ENCODE results near the gene C12orf57. TPM values are rescaled to one million over a fixed set of nuclear protein-coding genes. Genes with fewer than 3 reads are reported as not detected.

C12orf57 gene
- total and polyA plus RNA-seq, 2 experiments from 2014 or later: 217 to 219 TPM

- Histone ChIP-seq H3K4me3 (no peak overlapping the region), H3K4me1 (ENCODE audit: insufficient read depth) (peaks cover 3% of the 10 kb centered on the region), H3K36me3 (replicated peaks; ENCODE audit: insufficient read depth, low read depth) (no peaks in the 10 kb centered on the region), H3K27me3 (no peaks in the 10 kb centered on the region), H3K9me3 (ENCODE audit: low read depth) (no peaks in the 10 kb centered on the region), H3K9me2 (replicated peaks; ENCODE audit: insufficient read depth) (no peaks in the 10 kb centered on the region), H2AFZ (no peak overlapping the region), H4K20me1 (ENCODE audit: insufficient read depth, poor library complexity, severe bottlenecking) (no peaks in the 10 kb centered on the region), H3K27ac (peak overlapping the region; percentile 71), H3K4me2 (no peak overlapping the region), H3K79me2 (no peaks in the 10 kb centered on the region)
- TF ChIP-seq EZH2phosphoT487 (IDR thresholded peaks at IDR 0.05; ENCODE audit: low read depth, severe bottlenecking, unreplicated experiment) (no peak), EZH2 (IDR thresholded peaks at IDR 0.05; ENCODE audit: borderline replicate concordance) (no peak)
- TF ChIP-seq, protein P1, sequence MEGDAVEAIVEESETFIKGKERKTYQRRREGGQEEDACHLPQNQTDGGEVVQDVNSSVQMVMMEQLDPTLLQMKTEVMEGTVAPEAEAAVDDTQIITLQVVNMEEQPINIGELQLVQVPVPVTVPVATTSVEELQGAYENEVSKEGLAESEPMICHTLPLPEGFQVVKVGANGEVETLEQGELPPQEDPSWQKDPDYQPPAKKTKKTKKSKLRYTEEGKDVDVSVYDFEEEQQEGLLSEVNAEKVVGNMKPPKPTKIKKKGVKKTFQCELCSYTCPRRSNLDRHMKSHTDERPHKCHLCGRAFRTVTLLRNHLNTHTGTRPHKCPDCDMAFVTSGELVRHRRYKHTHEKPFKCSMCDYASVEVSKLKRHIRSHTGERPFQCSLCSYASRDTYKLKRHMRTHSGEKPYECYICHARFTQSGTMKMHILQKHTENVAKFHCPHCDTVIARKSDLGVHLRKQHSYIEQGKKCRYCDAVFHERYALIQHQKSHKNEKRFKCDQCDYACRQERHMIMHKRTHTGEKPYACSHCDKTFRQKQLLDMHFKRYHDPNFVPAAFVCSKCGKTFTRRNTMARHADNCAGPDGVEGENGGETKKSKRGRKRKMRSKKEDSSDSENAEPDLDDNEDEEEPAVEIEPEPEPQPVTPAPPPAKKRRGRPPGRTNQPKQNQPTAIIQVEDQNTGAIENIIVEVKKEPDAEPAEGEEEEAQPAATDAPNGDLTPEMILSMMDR (IDR thresholded peaks at IDR 0.05; ENCODE audit: poor library complexity): no peak
- 95% methylated on average over 21 of the region's 21 CpGs for WGBS (ENCODE audit: low lambda C conversion rate, missing lambda C conversion rate)
- no peak for DNase-seq (ENCODE audit: low spot score)
These were observed 10.7 kb downstream of the C12orf57 start for GRCh38 chr12:6954316-6955107.

DNA sequence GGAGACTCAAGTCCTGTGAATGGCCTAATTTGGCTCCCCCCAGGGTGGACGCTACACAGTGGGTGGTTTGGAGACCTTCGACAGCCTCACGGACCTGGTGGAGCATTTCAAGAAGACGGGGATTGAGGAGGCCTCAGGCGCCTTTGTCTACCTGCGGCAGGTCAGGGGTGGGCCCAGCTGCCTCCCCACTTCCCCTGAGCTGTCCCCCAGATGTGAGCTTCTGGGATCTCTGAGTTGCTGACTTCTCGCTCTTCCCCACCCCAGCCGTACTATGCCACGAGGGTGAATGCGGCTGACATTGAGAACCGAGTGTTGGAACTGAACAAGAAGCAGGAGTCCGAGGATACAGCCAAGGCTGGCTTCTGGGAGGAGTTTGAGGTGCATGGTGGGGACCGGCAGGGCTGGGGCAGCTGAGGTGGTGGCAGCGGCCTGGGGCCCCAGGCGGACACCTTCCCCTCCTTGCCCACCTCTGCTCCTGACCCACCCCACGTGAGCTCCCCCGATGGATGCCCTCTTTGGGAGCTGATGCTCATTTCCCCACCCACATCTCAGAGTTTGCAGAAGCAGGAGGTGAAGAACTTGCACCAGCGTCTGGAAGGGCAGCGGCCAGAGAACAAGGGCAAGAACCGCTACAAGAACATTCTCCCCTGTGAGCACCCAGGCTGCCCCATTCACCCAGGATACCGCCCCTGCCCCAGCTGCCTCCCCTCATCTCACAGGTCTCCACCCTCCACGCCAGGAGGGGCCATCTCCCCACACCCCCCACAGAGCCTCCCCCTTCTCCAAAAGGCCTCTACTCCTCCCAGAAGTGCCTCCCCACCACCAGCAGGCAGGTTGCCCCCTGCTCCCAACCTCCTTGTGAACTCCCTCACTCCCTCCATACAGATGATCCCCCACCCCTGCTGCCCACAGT, 11.5 kb downstream of the C12orf57 start:
- H3K36me3 ChIP-seq (replicated peaks; ENCODE audit: insufficient read depth, low read depth): no peaks in the 10 kb centered on the region
- H3K4me3 ChIP-seq: no peak overlapping the region
- 96% methylated on average over 20 of the region's 22 CpGs for WGBS (ENCODE audit: low lambda C conversion rate, missing lambda C conversion rate)
- H3K79me2 ChIP-seq: no peaks in the 10 kb centered on the region
- H3K4me1 ChIP-seq (ENCODE audit: insufficient read depth): peaks cover 3% of the 10 kb centered on the region
- no peak for DNase-seq (ENCODE audit: low spot score)
- no peaks in the 10 kb centered on the region for H3K9me3 ChIP-seq (ENCODE audit: low read depth)
- no peak overlapping the region for H3K4me2 ChIP-seq
- H4K20me1 ChIP-seq (ENCODE audit: insufficient read depth, poor library complexity, severe bottlenecking): no peaks in the 10 kb centered on the region
- no peak overlapping the region for H2AFZ ChIP-seq
- no peaks in the 10 kb centered on the region for H3K9me2 ChIP-seq (replicated peaks; ENCODE audit: insufficient read depth)
- TF ChIP-seq, protein P1 (IDR thresholded peaks at IDR 0.05; ENCODE audit: poor library complexity): no peak
- no peak for TF ChIP-seq EZH2 (IDR thresholded peaks at IDR 0.05; ENCODE audit: borderline replicate concordance)
- TF ChIP-seq EZH2phosphoT487 (IDR thresholded peaks at IDR 0.05; ENCODE audit: low read depth, severe bottlenecking, unreplicated experiment): no peak
- H3K27me3 ChIP-seq: no peaks in the 10 kb centered on the region
- H3K27ac ChIP-seq: no peak overlapping the region

GRCh38 chr12:6956021-6956727, 12.4 kb downstream of the C12orf57 start:
- Histone ChIP-seq H3K36me3 (replicated peaks; ENCODE audit: insufficient read depth, low read depth) (no peaks in the 10 kb centered on the region), H3K4me3 (no peak overlapping the region)
- 89% methylated on average over 28 of the region's 28 CpGs for WGBS (ENCODE audit: low lambda C conversion rate, missing lambda C conversion rate)

More at GRCh38 chr12:6956021-6956727, 12.4 kb downstream of the C12orf57 start:
- DNase-seq (ENCODE audit: low spot score): no peak
- no peak overlapping the region for H3K4me2 ChIP-seq
- H3K27me3 ChIP-seq: no peaks in the 10 kb centered on the region
- no peaks in the 10 kb centered on the region for H3K79me2 ChIP-seq
- no peaks in the 10 kb centered on the region for H3K9me3 ChIP-seq (ENCODE audit: low read depth)
- TF ChIP-seq EZH2phosphoT487 (IDR thresholded peaks at IDR 0.05; ENCODE audit: low read depth, severe bottlenecking, unreplicated experiment): no peak
- no peak for TF ChIP-seq EZH2 (IDR thresholded peaks at IDR 0.05; ENCODE audit: borderline replicate concordance)
- TF ChIP-seq, protein P1 (IDR thresholded peaks at IDR 0.05; ENCODE audit: poor library complexity): no peak
- H4K20me1 ChIP-seq (ENCODE audit: insufficient read depth, poor library complexity, severe bottlenecking): no peaks in the 10 kb centered on the region
- H3K27ac ChIP-seq: no peak overlapping the region
- H3K4me1 ChIP-seq (ENCODE audit: insufficient read depth): peaks cover 7% of the 10 kb centered on the region
- no peaks in the 10 kb centered on the region for H3K9me2 ChIP-seq (replicated peaks; ENCODE audit: insufficient read depth)
- no peak overlapping the region for H2AFZ ChIP-seq

Data from hepatocyte (in vitro differentiated cells).